Fibroblast of pulmonary artery (primary cell): ENCODE results near the gene PRH2.

Source experiments
- DNase-seq: peaks from one replicate; pipeline ENCODE4 v3.0.0-alpha.2; 2010; ENCODE audit warnings: low read depth
- H3K4me3 ChIP-seq: replicated peaks from 2 replicates; pipeline ENCODE4 v1.5.1; 2011; ENCODE audit warnings: low read depth, mild to moderate bottlenecking, control low read depth, low read length, moderate library complexity
- TF ChIP-seq, protein P1 (sequence below): IDR thresholded peaks from 2 replicates; pipeline ENCODE4 v1.5.1; 2011; ENCODE audit warnings: mild to moderate bottlenecking, control low read depth, low read length, inconsistent platforms; ENCODE audit errors: missing control alignments

Gene PRH2

DNA sequence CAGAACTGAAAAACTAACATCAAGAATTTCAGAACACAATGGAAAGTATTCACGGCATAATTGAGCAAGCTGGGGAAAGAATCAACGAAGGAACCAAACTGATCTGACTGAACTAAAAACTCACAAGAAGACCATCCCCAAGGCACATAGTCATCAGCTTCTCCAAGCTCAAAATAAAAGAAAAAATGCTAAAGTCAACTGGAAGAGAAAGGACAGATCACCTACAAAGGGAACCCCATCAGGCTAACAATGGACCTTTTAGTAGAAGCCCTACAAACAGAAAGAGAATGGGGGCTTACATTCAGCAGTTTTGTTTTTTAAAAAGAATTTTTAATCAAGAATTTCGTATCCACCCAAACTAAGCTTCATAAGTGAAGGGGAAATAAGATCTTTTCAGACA is 45.9 kb downstream of the PRH2 start:
- H3K4me3 ChIP-seq = no peak overlapping the region
- TF ChIP-seq, protein P1, sequence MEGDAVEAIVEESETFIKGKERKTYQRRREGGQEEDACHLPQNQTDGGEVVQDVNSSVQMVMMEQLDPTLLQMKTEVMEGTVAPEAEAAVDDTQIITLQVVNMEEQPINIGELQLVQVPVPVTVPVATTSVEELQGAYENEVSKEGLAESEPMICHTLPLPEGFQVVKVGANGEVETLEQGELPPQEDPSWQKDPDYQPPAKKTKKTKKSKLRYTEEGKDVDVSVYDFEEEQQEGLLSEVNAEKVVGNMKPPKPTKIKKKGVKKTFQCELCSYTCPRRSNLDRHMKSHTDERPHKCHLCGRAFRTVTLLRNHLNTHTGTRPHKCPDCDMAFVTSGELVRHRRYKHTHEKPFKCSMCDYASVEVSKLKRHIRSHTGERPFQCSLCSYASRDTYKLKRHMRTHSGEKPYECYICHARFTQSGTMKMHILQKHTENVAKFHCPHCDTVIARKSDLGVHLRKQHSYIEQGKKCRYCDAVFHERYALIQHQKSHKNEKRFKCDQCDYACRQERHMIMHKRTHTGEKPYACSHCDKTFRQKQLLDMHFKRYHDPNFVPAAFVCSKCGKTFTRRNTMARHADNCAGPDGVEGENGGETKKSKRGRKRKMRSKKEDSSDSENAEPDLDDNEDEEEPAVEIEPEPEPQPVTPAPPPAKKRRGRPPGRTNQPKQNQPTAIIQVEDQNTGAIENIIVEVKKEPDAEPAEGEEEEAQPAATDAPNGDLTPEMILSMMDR = no peak
- no peak for DNase-seq

DNA sequence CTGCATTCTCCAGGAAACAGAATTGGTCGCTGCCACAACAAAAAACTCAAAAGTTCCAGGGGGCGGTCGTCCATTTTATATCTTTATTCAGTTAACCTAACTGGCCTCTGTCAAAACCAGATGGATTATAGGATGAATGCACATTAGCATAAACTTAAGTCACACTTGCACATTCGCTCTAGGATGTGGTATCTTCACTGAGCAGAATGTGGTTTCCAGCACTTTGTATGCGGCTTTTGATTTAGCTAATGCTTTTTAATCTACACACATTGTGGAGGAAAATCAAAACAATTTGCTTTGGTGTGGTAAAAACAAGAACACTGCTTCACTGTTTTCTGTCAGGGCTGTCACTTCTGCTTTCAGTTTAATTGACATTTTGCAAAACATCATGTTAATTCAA is 53.2 kb downstream of the PRH2 start:
- no peak overlapping the region for H3K4me3 ChIP-seq
- TF ChIP-seq, protein P1 = no peak
- DNase-seq = no peak
